Right atrium auricular region (tissue), 2 donors: ENCODE results near the gene SKAP1. TPM values are rescaled to one million over a fixed set of nuclear protein-coding genes. Genes with fewer than 3 reads are reported as not detected.
"Not testable (repeated sequence)": the region's sequence is repeated elsewhere in the genome, so short reads cannot be mapped to it uniquely, and the experiment has no call there.

Experiments
- DNase-seq: peaks from one replicate; pipeline ENCODE4 v3.0.0-alpha.2; 2019; ENCODE audit warnings: low spot score
- H3K27ac ChIP-seq, 2 donors: fragments of 200-600 bp; sonication (generic); 1 replicate in 1 of 2; 2 replicates in 1 of 2; pipeline ENCODE4 v1.5.1; 2016 to 2019
- H3K27me3 ChIP-seq, 2 donors: fragments of 200-600 bp; sonication (generic); one replicate each; pipeline versions ENCODE4 v1.5.1 to v1.6.0; 2017 to 2019
- H3K36me3 ChIP-seq: fragments of 200-600 bp; sonication (generic); one replicate; pipeline ENCODE4 v1.5.1; 2016
- H3K4me1 ChIP-seq, 2 donors: fragments of 200-600 bp; sonication (generic); one replicate each; pipeline versions ENCODE4 v1.5.1 to v1.6.0; 2017 to 2019
- H3K4me3 ChIP-seq, 2 donors: fragments of 200-600 bp; sonication (generic); 1 replicate in 1 of 2; 2 replicates in 1 of 2; pipeline ENCODE4 v1.5.1; 2017 to 2019; ENCODE audit warnings: mild to moderate bottlenecking in 1 of 2, moderate library complexity in 1 of 2
- H3K9me3 ChIP-seq, 2 donors: fragments of 200-600 bp; sonication (generic); one replicate each; pipeline ENCODE4 v1.5.1; 2019
- total RNA-seq, 2 donors: library from RNA; depleted of rRNA; stranded (reverse); fragments of >200 nt; gene quantifications; one replicate each; pipeline ENCODE4 v1.1.0, GENCODE V29; 2016
- TF ChIP-seq, protein P1 (sequence below), 2 donors: fragments of 200-600 bp; sonication (generic); IDR thresholded peaks; one replicate each; pipeline ENCODE4 v1.5.1; 2019; ENCODE audit warnings: antibody characterized with exemption in 2 of 2

The SKAP1 gene
- total RNA-seq, 2 donors from 2014 or later, result not detected

DNA sequence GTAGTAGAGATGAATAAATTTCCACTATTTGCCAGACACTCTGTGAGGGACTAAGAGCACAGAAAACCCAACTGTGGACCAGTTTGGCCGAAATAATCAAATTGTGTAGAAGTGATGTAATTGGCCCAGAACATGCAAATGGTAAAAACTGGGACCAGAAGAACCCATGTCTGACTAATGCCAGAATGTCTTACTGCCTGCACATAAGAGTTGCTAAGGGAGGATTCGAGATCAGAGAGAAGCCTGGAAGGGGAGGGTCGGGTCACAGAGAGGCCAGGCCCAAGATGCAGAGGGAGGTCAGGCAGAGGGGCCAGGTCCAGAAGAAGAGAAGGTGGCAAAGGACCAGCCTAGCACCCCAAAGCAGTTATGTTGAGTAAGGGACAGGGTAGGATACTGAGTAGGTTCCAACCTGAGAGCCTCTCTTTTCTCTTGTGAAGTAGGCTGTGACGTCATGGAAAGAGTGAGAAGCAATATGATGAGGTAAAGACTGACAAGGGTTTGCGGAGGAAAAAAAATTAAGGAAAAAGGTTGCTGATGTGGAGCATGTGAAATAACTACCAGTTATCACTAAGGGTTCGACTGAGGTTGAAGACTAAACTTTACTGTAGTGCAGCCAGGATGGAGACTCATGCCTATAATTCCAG is 53.2 kb downstream of the SKAP1 start:
- Histone ChIP-seq H3K4me3 (no peak overlapping the region), H3K27me3 (no peaks in the 10 kb centered on the region), H3K9me3 (no peaks in the 10 kb centered on the region)

DNA sequence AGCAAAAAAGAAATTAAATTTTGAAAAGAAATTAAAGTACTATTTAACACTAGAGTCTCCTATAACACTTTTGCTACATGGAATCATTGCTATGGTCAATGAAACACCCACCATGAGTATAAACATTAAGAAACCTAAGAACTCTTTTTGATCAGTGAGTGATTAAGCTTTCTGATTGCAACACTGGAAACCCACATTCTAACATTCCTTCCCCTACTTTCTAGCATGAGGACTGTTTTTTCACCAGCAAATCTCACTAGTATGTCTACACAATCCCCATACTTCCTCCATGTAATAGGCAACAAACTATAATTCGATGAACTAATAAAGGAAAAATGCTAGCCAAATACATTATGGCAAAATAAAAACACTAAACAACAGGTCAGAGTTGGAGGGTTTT is 54.7 kb downstream of the SKAP1 start:
- TF ChIP-seq, protein P1, sequence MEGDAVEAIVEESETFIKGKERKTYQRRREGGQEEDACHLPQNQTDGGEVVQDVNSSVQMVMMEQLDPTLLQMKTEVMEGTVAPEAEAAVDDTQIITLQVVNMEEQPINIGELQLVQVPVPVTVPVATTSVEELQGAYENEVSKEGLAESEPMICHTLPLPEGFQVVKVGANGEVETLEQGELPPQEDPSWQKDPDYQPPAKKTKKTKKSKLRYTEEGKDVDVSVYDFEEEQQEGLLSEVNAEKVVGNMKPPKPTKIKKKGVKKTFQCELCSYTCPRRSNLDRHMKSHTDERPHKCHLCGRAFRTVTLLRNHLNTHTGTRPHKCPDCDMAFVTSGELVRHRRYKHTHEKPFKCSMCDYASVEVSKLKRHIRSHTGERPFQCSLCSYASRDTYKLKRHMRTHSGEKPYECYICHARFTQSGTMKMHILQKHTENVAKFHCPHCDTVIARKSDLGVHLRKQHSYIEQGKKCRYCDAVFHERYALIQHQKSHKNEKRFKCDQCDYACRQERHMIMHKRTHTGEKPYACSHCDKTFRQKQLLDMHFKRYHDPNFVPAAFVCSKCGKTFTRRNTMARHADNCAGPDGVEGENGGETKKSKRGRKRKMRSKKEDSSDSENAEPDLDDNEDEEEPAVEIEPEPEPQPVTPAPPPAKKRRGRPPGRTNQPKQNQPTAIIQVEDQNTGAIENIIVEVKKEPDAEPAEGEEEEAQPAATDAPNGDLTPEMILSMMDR (IDR thresholded peaks at IDR 0.05), result no peak
- Histone ChIP-seq H3K27me3 (no peaks in the 10 kb centered on the region), H3K36me3 (no peaks in the 10 kb centered on the region), H3K4me1 (no peaks in the 10 kb centered on the region), H3K4me3 (no peak overlapping the region), H3K27ac (no peak overlapping the region), H3K9me3 (no peaks in the 10 kb centered on the region)
- no peak for DNase-seq

More for the DNA sequence above, 53.2 kb downstream of the SKAP1 start:
- no peaks in the 10 kb centered on the region for H3K4me1 ChIP-seq
- DNase-seq, result no peak
- H3K36me3 ChIP-seq, result no peaks in the 10 kb centered on the region
- TF ChIP-seq, protein P1 (IDR thresholded peaks at IDR 0.05), result no peak
- no peak overlapping the region for H3K27ac ChIP-seq

DNA sequence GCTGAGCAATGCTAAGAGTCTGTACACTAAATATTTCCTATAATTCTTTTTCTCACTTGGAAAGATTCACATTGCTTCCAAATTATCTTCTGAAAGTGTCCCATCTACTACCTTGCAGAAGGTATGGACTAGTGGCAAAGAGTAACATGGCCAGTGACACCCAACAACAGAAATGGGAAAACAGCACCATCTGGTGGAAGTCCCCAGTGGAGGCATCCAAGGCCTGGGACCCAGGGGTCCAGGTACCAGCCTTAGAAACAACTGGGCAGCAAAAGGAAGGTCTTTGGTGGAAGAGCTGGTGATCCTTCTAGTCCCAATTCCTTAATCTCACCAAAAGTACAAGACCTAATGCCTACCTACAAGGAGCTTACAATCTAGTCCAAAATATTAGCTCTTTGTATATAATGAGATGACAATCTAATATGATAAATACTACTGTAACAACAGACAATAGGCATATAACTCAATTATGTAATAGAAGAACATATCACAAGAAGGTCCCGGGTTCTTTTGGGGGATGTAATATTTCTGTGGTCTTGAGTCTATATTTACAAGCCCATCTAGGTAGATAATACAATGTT is 55.3 kb downstream of the SKAP1 start:
- TF ChIP-seq, protein P1 (IDR thresholded peaks at IDR 0.05), result peak in 1 of 2 donors; percentile 58
- Histone ChIP-seq H3K4me1 (no peaks in the 10 kb centered on the region), H3K27ac (no peak overlapping the region), H3K36me3 (no peaks in the 10 kb centered on the region), H3K4me3 (no peak overlapping the region), H3K9me3 (no peaks in the 10 kb centered on the region), H3K27me3 (no peaks in the 10 kb centered on the region)
- DNase-seq, result no peak

DNA sequence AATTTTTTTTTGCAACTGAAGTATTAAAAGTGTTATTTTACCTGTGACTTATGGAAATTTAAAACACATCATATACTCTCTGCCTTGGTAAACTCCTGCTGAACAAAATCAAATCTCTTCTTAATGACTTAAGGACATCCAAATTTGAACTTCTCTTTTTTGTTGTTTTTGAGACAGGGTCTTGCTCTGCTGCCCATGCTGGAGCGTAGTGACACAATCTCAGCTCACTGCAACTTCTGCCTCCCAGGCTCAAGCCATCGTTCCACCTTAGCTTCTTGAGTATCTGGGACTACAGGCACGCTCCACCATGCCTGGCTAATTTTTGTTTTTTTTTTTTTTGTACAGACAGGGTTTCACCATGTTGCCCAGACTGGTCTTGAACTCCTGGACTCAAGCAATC is 56.1 kb downstream of the SKAP1 start:
- TF ChIP-seq, protein P1 (IDR thresholded peaks at IDR 0.05), result no peak
- DNase-seq, result no peak
- Histone ChIP-seq H3K27ac (no peak overlapping the region), H3K9me3 (no peaks in the 10 kb centered on the region), H3K27me3 (no peaks in the 10 kb centered on the region), H3K4me1 (no peaks in the 10 kb centered on the region), H3K4me3 (no peak overlapping the region), H3K36me3 (no peaks in the 10 kb centered on the region)

DNA sequence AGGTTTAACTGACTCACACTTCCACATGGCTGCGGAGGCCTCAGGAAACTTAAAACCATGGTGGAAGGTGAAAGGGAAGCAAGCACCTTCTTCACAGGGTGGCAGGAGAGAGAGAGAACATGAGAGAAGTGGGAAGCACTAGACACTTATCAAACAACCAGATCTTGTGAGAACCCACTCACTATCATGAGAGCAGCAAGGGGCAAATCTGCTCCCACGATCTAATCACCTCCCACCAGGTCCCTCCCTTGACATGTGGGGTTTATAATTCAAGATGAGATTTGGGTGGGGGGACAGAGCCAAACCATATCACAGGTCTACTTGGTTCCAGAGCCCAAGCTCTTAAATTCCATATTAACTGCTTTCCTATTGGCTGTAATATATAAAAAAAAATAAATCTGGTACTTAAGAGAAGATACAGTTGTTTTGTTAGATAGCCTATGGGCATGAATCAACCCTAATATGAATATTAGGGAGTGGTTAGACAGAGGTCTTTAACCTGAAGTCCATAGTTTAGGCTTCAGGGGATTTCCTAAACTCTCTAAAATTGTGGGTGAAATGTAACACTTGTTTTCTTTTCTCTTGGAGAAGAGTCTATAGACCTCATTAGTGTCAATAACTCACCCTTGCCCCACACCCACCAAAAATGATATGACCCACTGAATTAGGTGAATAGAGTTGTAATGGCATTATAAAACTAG is 56.7 kb downstream of the SKAP1 start:
- no peak for DNase-seq
- no peak overlapping the region for H3K27ac ChIP-seq
- no peak overlapping the region for H3K4me3 ChIP-seq
- no peaks in the 10 kb centered on the region for H3K9me3 ChIP-seq
- TF ChIP-seq, protein P1 (IDR thresholded peaks at IDR 0.05), result no peak
- H3K4me1 ChIP-seq, result no peaks in the 10 kb centered on the region
- no peaks in the 10 kb centered on the region for H3K36me3 ChIP-seq
- no peaks in the 10 kb centered on the region for H3K27me3 ChIP-seq

DNA sequence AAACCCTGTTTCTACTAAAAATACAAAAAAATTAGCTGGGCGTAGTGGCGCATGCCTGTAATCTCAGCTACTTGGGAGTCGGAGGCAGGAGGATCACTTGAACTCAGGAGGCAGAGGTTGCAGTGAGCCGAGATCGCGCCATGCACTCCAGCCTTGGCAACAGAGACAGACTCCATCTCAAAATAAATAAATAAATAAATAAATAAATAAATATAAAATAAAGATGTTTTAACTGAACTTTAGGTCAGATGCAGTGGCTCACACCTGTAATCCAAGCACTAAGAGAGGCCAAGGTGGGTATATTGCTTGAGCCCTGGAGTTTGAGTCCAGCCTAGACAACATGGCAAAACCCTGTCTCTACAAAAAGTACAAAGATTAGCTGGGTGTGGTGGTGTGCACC is 61.0 kb downstream of the SKAP1 start:
- not testable (repeated sequence) for H3K4me1 ChIP-seq, DNase-seq, H3K9me3 ChIP-seq, H3K27me3 ChIP-seq, H3K36me3 ChIP-seq, H3K4me3 ChIP-seq, H3K27ac ChIP-seq
